OCI-LY1 (cell line): Measurements from ENCODE around the gene CHADL.

ENCODE experiments used
- H2AFZ ChIP-seq: fragments of 200-600 bp; sonication (generic), shearing (Covaris generic); 2 replicates; pipeline ENCODE4 v1.6.0; 2014; ENCODE audit warnings: antibody characterized with exemption, mild to moderate bottlenecking, low read length
- H3F3A ChIP-seq: fragments of 200-600 bp; sonication (generic), shearing (Covaris generic); 2 replicates; pipeline ENCODE4 v1.6.0; 2014; ENCODE audit warnings: mild to moderate bottlenecking, antibody characterized with exemption, low read length, moderate library complexity; ENCODE audit not compliant: insufficient read depth
- H3K27ac ChIP-seq: fragments of 200-600 bp; sonication (generic); 2 replicates; pipeline ENCODE4 v1.5.1; 2014; ENCODE audit warnings: low read length, mixed run types, mild to moderate bottlenecking, low read depth; ENCODE audit not compliant: poor library complexity, severe bottlenecking
- H3K27me3 ChIP-seq: fragments of 200-600 bp; sonication (generic); 2 replicates; pipeline ENCODE4 v1.6.0; 2014; ENCODE audit warnings: antibody characterized with exemption, mild to moderate bottlenecking, low read length, moderate library complexity; ENCODE audit not compliant: insufficient read depth
- H3K36me3 ChIP-seq: fragments of 200-600 bp; sonication (generic); 2 replicates; pipeline ENCODE4 v1.6.1; 2014; ENCODE audit warnings: mild to moderate bottlenecking, antibody characterized with exemption, low read length, moderate library complexity, mixed read lengths; ENCODE audit not compliant: insufficient read depth
- H3K4me1 ChIP-seq: fragments of 200-600 bp; sonication (generic); 2 replicates; pipeline ENCODE4 v1.5.1; 2014; ENCODE audit warnings: mild to moderate bottlenecking, low read length, moderate library complexity; ENCODE audit not compliant: insufficient read depth, severe bottlenecking
- H3K4me2 ChIP-seq: fragments of 200-600 bp; sonication (generic), shearing (Covaris generic); 2 replicates; pipeline ENCODE4 v1.6.1; 2014; ENCODE audit warnings: low read length
- H3K4me3 ChIP-seq: fragments of 200-600 bp; sonication (generic); 2 replicates; pipeline ENCODE4 v1.5.1; 2014; ENCODE audit warnings: low read length, low read depth, mild to moderate bottlenecking, mixed read lengths; ENCODE audit not compliant: poor library complexity, severe bottlenecking
- H3K79me2 ChIP-seq: fragments of 200-600 bp; shearing (Covaris generic); 2 replicates; pipeline ENCODE4 v1.6.1; 2016; ENCODE audit warnings: mixed run types, low read length, mixed read lengths; ENCODE audit not compliant: insufficient read depth
- H3K9ac ChIP-seq: fragments of 200-600 bp; sonication (generic), shearing (Covaris generic); 2 replicates; pipeline ENCODE4 v1.6.1; 2014; ENCODE audit warnings: mild to moderate bottlenecking, low read length, mixed read lengths
- H3K9me2 ChIP-seq: fragments of 200-600 bp; sonication (generic), shearing (Covaris generic); 2 replicates; pipeline ENCODE4 v1.6.1; 2014; ENCODE audit warnings: low read depth, mild to moderate bottlenecking, low read length, mixed read lengths
- H3K9me3 ChIP-seq: fragments of 200-600 bp; shearing (Covaris generic); 2 replicates; pipeline ENCODE4 v1.6.1; 2014; ENCODE audit warnings: low read length, mixed read lengths
- H4K20me1 ChIP-seq: fragments of 200-600 bp; sonication (generic), shearing (Covaris generic); 2 replicates; pipeline ENCODE4 v1.6.0; 2016; ENCODE audit warnings: mild to moderate bottlenecking, low read length; ENCODE audit not compliant: insufficient read depth
- EZH2 ChIP-seq: fragments of 200-600 bp; sonication (generic), shearing (Covaris generic); IDR thresholded peaks from 2 replicates; pipeline ENCODE4 v1.8.0; 2017; ENCODE audit warnings: borderline replicate concordance, mixed run types, mild to moderate bottlenecking, antibody characterized with exemption, low read length, moderate library complexity, mixed read lengths
- TF ChIP-seq, protein P1 (sequence below): fragments of 200-600 bp; sonication (generic), shearing (Covaris generic); IDR thresholded peaks from 2 replicates; pipeline ENCODE4 v1.5.1; 2017; ENCODE audit warnings: mild to moderate bottlenecking, antibody characterized with exemption, low read length, moderate library complexity, mixed read lengths

The CHADL gene

GRCh38 chr22:41226723-41227655 lies 13.7 kb downstream of the CHADL start:
- Histone ChIP-seq H4K20me1 (no peaks in the 10 kb centered on the region), H3K9me2 (no peaks in the 10 kb centered on the region), H3K9me3 (no peaks in the 10 kb centered on the region), H2AFZ (no peak overlapping the region), H3F3A (no peaks in the 10 kb centered on the region), H3K36me3 (peaks cover 96% of the 10 kb centered on the region), H3K9ac (no peak overlapping the region), H3K27ac (no peak overlapping the region), H3K79me2 (no peaks in the 10 kb centered on the region), H3K27me3 (no peaks in the 10 kb centered on the region), H3K4me3 (no peak overlapping the region), H3K4me2 (no peak overlapping the region), H3K4me1 (no peaks in the 10 kb centered on the region)
- TF ChIP-seq, protein P1, sequence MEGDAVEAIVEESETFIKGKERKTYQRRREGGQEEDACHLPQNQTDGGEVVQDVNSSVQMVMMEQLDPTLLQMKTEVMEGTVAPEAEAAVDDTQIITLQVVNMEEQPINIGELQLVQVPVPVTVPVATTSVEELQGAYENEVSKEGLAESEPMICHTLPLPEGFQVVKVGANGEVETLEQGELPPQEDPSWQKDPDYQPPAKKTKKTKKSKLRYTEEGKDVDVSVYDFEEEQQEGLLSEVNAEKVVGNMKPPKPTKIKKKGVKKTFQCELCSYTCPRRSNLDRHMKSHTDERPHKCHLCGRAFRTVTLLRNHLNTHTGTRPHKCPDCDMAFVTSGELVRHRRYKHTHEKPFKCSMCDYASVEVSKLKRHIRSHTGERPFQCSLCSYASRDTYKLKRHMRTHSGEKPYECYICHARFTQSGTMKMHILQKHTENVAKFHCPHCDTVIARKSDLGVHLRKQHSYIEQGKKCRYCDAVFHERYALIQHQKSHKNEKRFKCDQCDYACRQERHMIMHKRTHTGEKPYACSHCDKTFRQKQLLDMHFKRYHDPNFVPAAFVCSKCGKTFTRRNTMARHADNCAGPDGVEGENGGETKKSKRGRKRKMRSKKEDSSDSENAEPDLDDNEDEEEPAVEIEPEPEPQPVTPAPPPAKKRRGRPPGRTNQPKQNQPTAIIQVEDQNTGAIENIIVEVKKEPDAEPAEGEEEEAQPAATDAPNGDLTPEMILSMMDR: no peak
- TF ChIP-seq EZH2: no peak

GRCh38 chr22:41223535-41223934 lies 17.2 kb downstream of the CHADL start:
- Histone ChIP-seq H3K79me2 (no peaks in the 10 kb centered on the region), H3K9me2 (no peaks in the 10 kb centered on the region), H3K36me3 (peaks cover 90% of the 10 kb centered on the region), H3K4me2 (no peak overlapping the region), H3K4me1 (no peaks in the 10 kb centered on the region), H3K27ac (no peak overlapping the region), H3K9me3 (no peaks in the 10 kb centered on the region), H3K4me3 (no peak overlapping the region), H3K9ac (no peak overlapping the region), H3F3A (no peaks in the 10 kb centered on the region), H3K27me3 (no peaks in the 10 kb centered on the region), H4K20me1 (no peaks in the 10 kb centered on the region), H2AFZ (no peak overlapping the region)
- no peak for TF ChIP-seq EZH2
- TF ChIP-seq, protein P1: no peak

- H3K27ac ChIP-seq: no peak overlapping the region
- H3K4me2 ChIP-seq: no peak overlapping the region
- H3F3A ChIP-seq: no peaks in the 10 kb centered on the region
- H3K9ac ChIP-seq: no peak overlapping the region
- H3K79me2 ChIP-seq: no peaks in the 10 kb centered on the region
- no peak overlapping the region for H3K4me3 ChIP-seq
- peaks cover 86% of the 10 kb centered on the region for H3K36me3 ChIP-seq
- H2AFZ ChIP-seq: no peak overlapping the region
- TF ChIP-seq, protein P1: no peak
- no peak for TF ChIP-seq EZH2
- no peaks in the 10 kb centered on the region for H4K20me1 ChIP-seq
- no peaks in the 10 kb centered on the region for H3K27me3 ChIP-seq
- H3K9me2 ChIP-seq: no peaks in the 10 kb centered on the region
- H3K4me1 ChIP-seq: peaks cover under 1% of the 10 kb centered on the region
- H3K9me3 ChIP-seq: no peaks in the 10 kb centered on the region
These were observed 17.8 kb downstream of the CHADL start for GRCh38 chr22:41222846-41223507.
